Effector memory CD4-positive, alpha-beta T cell (primary cell): ENCODE data around the gene IDE.

Experiments
- DNase-seq, 3 donors: peaks; one replicate each; pipeline ENCODE4 v3.0.0-alpha.2; 2020
- H3K27ac ChIP-seq: 2 replicates; pipeline ENCODE4 v1.7.0; 2013; ENCODE audit warnings: mild to moderate bottlenecking, low read length, moderate library complexity; ENCODE audit not compliant: insufficient read depth, poor library complexity, severe bottlenecking
- H3K27me3 ChIP-seq: replicated peaks from 2 replicates; pipeline ENCODE4 v1.7.0; 2013; ENCODE audit warnings: mild to moderate bottlenecking, low read length; ENCODE audit not compliant: insufficient read depth, control insufficient read depth, poor library complexity, severe bottlenecking
- H3K36me3 ChIP-seq: 2 replicates; pipeline ENCODE4 v1.7.0; 2013; ENCODE audit warnings: mild to moderate bottlenecking, low read length, moderate library complexity; ENCODE audit not compliant: control insufficient read depth, insufficient read depth
- H3K4me1 ChIP-seq: 2 replicates; pipeline ENCODE4 v1.7.0; 2013; ENCODE audit warnings: low read length, mild to moderate bottlenecking; ENCODE audit not compliant: control insufficient read depth, insufficient read depth, poor library complexity, severe bottlenecking
- H3K4me3 ChIP-seq: 2 replicates; pipeline ENCODE4 v1.7.0; 2013; ENCODE audit warnings: low read length, low read depth, mild to moderate bottlenecking; ENCODE audit not compliant: insufficient read depth, poor library complexity, severe bottlenecking
- H3K9me3 ChIP-seq: 2 replicates; pipeline ENCODE4 v1.7.0; 2013; ENCODE audit warnings: mild to moderate bottlenecking, low read length, moderate library complexity; ENCODE audit not compliant: control insufficient read depth

Gene IDE

DNA sequence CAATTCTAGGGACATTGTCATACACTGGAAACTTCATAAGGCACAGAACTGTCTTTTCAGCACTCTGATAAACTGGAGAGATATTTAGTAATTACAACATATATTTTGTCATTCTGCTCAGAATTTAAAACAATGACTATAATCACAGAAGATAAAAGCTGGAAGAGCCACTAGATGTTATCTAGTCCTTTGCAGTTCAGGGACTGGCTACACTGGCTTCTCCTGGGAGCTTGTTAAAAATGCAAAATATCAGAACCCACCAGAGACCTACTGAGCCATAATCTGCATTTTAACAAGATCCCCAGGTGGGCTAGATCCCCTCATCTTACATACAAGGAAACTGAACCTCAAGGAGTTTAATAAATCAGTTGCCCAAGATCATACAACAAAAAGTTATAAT, 32.3 kb downstream of the IDE start:
- H3K4me1 ChIP-seq, result no peaks in the 10 kb centered on the region
- no peak overlapping the region for H3K4me3 ChIP-seq
- H3K27ac ChIP-seq, result no peak overlapping the region
- H3K36me3 ChIP-seq, result no peaks in the 10 kb centered on the region
- H3K27me3 ChIP-seq, result no peaks in the 10 kb centered on the region
- no peak for DNase-seq
- H3K9me3 ChIP-seq, result no peaks in the 10 kb centered on the region

DNA sequence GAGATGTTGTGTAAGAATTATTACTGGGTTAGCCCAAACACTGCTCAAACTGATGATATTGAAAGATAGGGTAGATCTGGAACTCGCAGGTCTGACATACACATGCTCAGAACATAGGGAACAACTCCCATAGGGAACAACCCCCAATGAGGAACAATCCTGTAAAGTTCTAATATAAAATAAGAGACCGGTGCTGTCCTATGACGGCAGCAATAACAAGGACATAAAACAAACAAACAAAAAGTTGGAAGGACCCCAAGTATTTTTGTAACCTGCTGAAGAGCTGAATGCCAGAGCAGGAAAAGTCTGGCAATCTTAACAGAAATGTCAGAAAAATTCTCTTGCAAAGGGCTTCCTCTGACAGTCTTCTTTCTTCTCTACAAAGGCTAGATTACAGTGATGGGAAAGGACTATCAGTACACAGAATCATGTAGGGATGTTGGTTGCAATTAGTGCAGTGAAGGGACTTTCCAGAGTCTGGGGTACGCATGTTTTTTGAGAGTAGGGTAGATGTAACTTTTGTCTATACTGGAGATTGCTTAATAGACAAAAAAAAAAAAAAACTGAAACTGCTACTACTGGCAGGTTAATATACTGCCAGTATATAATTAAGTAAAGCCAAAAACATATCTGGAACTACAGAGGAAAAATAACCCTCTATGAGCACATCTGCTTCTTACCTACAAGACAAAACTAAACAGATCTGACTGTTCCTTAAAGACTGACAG, 35.5 kb downstream of the IDE start:
- no peak overlapping the region for H3K4me3 ChIP-seq
- no peaks in the 10 kb centered on the region for H3K9me3 ChIP-seq
- no peaks in the 10 kb centered on the region for H3K27me3 ChIP-seq
- no peaks in the 10 kb centered on the region for H3K4me1 ChIP-seq
- no peak for DNase-seq
- no peak overlapping the region for H3K27ac ChIP-seq
- peaks cover 2% of the 10 kb centered on the region for H3K36me3 ChIP-seq

DNA sequence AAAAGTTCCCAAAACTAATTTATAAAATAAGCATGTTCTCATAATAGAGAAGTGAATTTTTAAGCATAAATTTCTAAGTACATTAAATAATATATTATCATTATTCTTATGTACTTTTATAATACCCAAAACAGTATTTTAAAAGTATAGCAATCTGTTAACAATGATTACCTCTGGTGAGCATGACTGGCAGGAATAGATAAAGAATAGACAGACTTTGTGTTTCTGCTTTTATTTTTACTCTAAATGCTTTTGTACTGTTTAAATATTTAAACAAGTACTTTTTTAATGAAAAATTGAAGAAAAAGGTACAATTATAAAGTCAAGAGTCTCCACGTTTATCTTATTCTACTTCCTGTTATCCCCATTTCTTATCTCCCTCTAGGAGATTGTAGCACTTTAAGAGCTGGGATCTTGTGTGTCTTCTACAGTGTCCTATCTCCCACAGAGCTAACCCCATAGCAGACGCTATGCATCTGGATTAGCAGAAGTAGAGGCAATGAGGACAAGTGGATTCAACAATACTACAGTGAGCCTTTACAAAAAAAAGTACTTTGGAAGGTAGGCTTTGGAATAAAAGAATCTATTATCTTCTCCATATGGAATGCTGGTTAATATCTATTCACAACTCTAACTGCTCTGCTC, 42.9 kb downstream of the IDE start:
- peaks cover 23% of the 10 kb centered on the region for H3K36me3 ChIP-seq

DNA sequence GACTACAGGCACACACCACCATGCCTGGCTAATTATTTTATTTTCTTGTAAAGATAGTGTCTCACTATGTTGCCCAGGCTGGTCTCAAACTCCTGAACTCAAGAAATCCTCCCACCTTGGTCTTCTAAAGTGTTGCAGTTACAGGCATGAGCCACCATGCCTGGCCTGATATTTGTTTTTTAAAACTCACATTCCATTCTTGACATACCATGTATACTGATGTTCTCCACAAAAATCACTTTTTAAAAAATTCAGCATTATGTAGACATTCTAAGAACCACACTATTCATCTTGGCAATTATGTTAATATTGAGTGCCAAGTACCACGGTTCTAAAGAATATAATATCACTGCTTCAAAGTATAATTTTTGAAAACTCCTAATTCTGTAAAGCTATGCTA, 43.5 kb downstream of the IDE start:
- no peak for DNase-seq
- H3K4me1 ChIP-seq, result no peaks in the 10 kb centered on the region

More for the DNA sequence above, 42.9 kb downstream of the IDE start:
- DNase-seq, result no peak
- no peaks in the 10 kb centered on the region for H3K27me3 ChIP-seq
- H3K4me1 ChIP-seq, result no peaks in the 10 kb centered on the region
- H3K9me3 ChIP-seq, result no peaks in the 10 kb centered on the region
- H3K4me3 ChIP-seq, result no peak overlapping the region
- H3K27ac ChIP-seq, result no peak overlapping the region

GRCh38 chr10:92527716-92528115, 46.2 kb downstream of the IDE start:
- Histone ChIP-seq H3K4me1 (no peaks in the 10 kb centered on the region), H3K27me3 (no peaks in the 10 kb centered on the region), H3K36me3 (peaks cover 15% of the 10 kb centered on the region), H3K9me3 (no peaks in the 10 kb centered on the region), H3K4me3 (no peak overlapping the region), H3K27ac (no peak overlapping the region)
- DNase-seq, result no peak

More for the DNA sequence above, 43.5 kb downstream of the IDE start:
- Histone ChIP-seq H3K27ac (no peak overlapping the region), H3K27me3 (no peaks in the 10 kb centered on the region), H3K4me3 (no peak overlapping the region), H3K36me3 (peaks cover 23% of the 10 kb centered on the region), H3K9me3 (no peaks in the 10 kb centered on the region)

- Histone ChIP-seq H3K9me3 (no peaks in the 10 kb centered on the region), H3K4me3 (no peak overlapping the region), H3K27ac (no peak overlapping the region), H3K4me1 (no peaks in the 10 kb centered on the region), H3K36me3 (peaks cover 3% of the 10 kb centered on the region), H3K27me3 (no peaks in the 10 kb centered on the region)
- DNase-seq, result no peak
Measured at GRCh38 chr10:92523639-92524038, 50.3 kb downstream of the IDE start.

DNA sequence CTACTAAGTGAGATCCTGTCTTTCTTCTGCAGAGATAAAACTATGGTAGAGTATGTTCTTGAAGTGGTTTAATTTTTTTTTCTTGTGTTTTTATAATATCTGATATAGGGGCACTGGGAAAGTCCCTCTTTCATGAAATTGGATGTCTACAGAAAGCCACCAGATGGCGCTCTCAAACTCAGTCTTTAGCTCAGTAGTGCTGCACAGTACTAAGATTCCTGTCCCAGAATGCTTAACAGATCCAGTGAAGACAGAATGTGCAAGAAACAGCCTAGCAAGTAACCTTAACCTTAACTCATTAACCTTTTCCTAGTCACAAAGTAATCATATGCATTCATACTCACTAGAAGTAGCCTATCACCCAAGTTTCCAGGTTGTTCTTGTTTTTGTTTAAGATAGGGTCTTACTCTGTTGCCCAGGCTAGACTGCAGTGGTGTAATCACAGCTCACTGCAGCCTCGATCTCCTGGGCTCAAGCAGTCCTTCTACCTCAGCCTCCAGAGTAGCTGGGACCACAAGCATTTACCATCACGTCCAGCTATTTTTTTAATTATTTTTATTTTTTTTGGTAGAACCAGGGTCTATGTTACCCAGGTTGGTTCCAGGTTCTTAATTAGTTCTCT, 56.7 kb downstream of the IDE start:
- H3K4me1 ChIP-seq, result no peaks in the 10 kb centered on the region
- H3K4me3 ChIP-seq, result no peak overlapping the region
- peak; percentile 33 to 54 (median 36) for DNase-seq
- no peaks in the 10 kb centered on the region for H3K27me3 ChIP-seq
- no peak overlapping the region for H3K27ac ChIP-seq
- peaks cover 10% of the 10 kb centered on the region for H3K36me3 ChIP-seq
- no peaks in the 10 kb centered on the region for H3K9me3 ChIP-seq

GRCh38 chr10:92508866-92509265, 65.0 kb downstream of the IDE start:
- Histone ChIP-seq H3K27ac (no peak overlapping the region), H3K4me1 (no peaks in the 10 kb centered on the region), H3K4me3 (no peak overlapping the region), H3K9me3 (no peaks in the 10 kb centered on the region), H3K27me3 (no peaks in the 10 kb centered on the region), H3K36me3 (peaks cover 20% of the 10 kb centered on the region)
- no peak for DNase-seq

DNA sequence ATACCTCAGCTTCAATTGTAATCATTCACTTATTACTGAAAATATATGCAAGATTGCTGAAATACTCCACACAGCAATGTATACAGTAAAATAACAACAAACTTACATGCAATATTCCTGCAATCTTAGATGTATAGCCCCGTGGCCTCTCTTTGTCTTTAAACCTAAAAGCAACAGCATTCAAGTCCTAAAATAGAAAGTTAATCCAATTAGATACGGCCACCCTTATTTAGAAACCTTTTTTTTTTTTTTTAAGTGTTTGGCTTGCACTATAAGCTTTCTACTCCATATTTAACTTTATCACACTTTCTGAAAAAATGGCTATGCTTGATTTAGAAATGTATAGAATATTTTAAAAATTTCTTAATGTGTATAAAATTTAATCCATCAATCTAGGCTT, 67.6 kb downstream of the IDE start:
- Histone ChIP-seq H3K27ac (no peak overlapping the region), H3K4me1 (no peaks in the 10 kb centered on the region), H3K27me3 (no peaks in the 10 kb centered on the region), H3K4me3 (no peak overlapping the region), H3K36me3 (peaks cover 30% of the 10 kb centered on the region), H3K9me3 (no peaks in the 10 kb centered on the region)
- no peak for DNase-seq

DNA sequence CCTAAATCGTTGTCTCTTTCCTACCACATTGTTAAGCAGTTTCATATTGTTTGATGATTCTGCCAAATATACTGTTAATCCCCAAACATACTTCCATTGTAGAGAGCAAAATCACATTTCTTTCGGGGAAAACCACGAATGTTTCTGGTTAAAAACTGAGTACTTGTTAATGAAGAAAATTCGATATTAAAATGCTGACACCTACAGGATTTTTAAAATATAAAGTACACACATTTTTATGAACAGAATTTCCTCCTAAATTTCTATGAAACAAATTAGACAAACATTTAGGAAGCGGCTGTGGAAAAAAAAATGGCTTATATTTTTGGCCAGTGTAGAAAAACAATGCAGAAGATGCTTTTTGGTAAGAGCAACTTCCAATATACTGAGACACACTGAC, 68.8 kb downstream of the IDE start:
- no peak for DNase-seq
- no peak overlapping the region for H3K27ac ChIP-seq
- peaks cover 30% of the 10 kb centered on the region for H3K36me3 ChIP-seq
- no peak overlapping the region for H3K4me3 ChIP-seq
- no peaks in the 10 kb centered on the region for H3K9me3 ChIP-seq
- no peaks in the 10 kb centered on the region for H3K4me1 ChIP-seq
- H3K27me3 ChIP-seq, result no peaks in the 10 kb centered on the region
